Hepatocyte (in vitro differentiated cells): Measurements from ENCODE around the gene WFDC9. TPM values are rescaled to one million over a fixed set of nuclear protein-coding genes. Genes with fewer than 3 reads are reported as not detected.
"Not testable (repeated sequence)": the region's sequence is repeated elsewhere in the genome, so short reads cannot be mapped to it uniquely, and the experiment has no call there.

Experiments
- DNase-seq: peaks from one replicate; pipeline ENCODE4 v3.0.0-alpha.2; 2016; ENCODE audit warnings: low spot score
- H2AFZ ChIP-seq: fragments of 200-600 bp; sonication (generic); 2 replicates; pipeline ENCODE4 v1.6.0; 2016; ENCODE audit warnings: antibody characterized with exemption, mild to moderate bottlenecking
- H3K27ac ChIP-seq: fragments of 200-600 bp; sonication (generic); 2 replicates; pipeline ENCODE4 v1.5.1; 2016; ENCODE audit warnings: mild to moderate bottlenecking
- H3K27me3 ChIP-seq: fragments of 200-600 bp; sonication (generic); 2 replicates; pipeline ENCODE4 v1.6.1; 2016
- H3K36me3 ChIP-seq: fragments of 200-600 bp; sonication (generic); replicated peaks from 2 replicates; pipeline ENCODE4 v1.5.1; 2016; ENCODE audit warnings: low read depth; ENCODE audit not compliant: insufficient read depth
- H3K4me1 ChIP-seq: fragments of 200-600 bp; sonication (generic); 2 replicates; pipeline ENCODE4 v1.5.1; 2016; ENCODE audit warnings: mild to moderate bottlenecking, moderate library complexity; ENCODE audit not compliant: insufficient read depth
- H3K4me2 ChIP-seq: fragments of 200-600 bp; sonication (generic); 2 replicates; pipeline ENCODE4 v1.6.0; 2016
- H3K4me3 ChIP-seq: fragments of 200-600 bp; sonication (generic); 2 replicates; pipeline ENCODE4 v1.5.1; 2016; ENCODE audit warnings: mild to moderate bottlenecking
- H3K79me2 ChIP-seq: fragments of 200-600 bp; sonication (generic); 2 replicates; pipeline ENCODE4 v1.6.0; 2017; ENCODE audit warnings: mild to moderate bottlenecking
- H3K9me2 ChIP-seq: fragments of 200-600 bp; sonication (generic); replicated peaks from 2 replicates; pipeline ENCODE4 v1.6.0; 2017; ENCODE audit warnings: mild to moderate bottlenecking; ENCODE audit not compliant: insufficient read depth
- H3K9me3 ChIP-seq: fragments of 200-600 bp; sonication (generic); 2 replicates; pipeline ENCODE4 v1.5.1; 2016; ENCODE audit warnings: low read depth, mild to moderate bottlenecking
- H4K20me1 ChIP-seq: fragments of 200-600 bp; sonication (generic); 2 replicates; pipeline ENCODE4 v1.6.0; 2016; ENCODE audit warnings: mild to moderate bottlenecking; ENCODE audit not compliant: insufficient read depth, poor library complexity, severe bottlenecking
- CTCF ChIP-seq: fragments of 200-600 bp; sonication (generic); IDR thresholded peaks from 2 replicates; pipeline ENCODE4 v1.5.1; 2016; ENCODE audit warnings: antibody characterized with exemption, mild to moderate bottlenecking; ENCODE audit not compliant: poor library complexity
- EZH2 ChIP-seq: fragments of 200-600 bp; sonication (generic); IDR thresholded peaks from 2 replicates; pipeline ENCODE4 v1.6.1; 2016; ENCODE audit warnings: antibody characterized with exemption, mild to moderate bottlenecking, borderline replicate concordance
- EZH2phosphoT487 ChIP-seq: fragments of 200-600 bp; sonication (generic); IDR thresholded peaks from one replicate; pipeline ENCODE4 v1.6.1; 2018; ENCODE audit warnings: antibody characterized with exemption, mild to moderate bottlenecking, low read depth, moderate library complexity; ENCODE audit not compliant: unreplicated experiment, severe bottlenecking
- WGBS: methylation state at CpG from one replicate; pipeline ENCODE4 v1.1.6; 2016; ENCODE audit warnings: low lambda C conversion rate; ENCODE audit errors: missing lambda C conversion rate; 5-methylcytosine and 5-hydroxymethylcytosine counted together
- polyA plus RNA-seq: library from polyadenylated mRNA; unstranded; fragments of >200 nt; fragmentation: Nextera tagmentation; extraction: Ambion mirVana; gene quantifications from 2 replicates; pipeline ENCODE4 v1.2.1, GENCODE V29; 2016
- total RNA-seq: library from RNA; depleted of rRNA; stranded (reverse); fragments of >200 nt; gene quantifications from 2 replicates; pipeline ENCODE4 v1.2.3, GENCODE V29; 2014

The WFDC9 gene
- total and polyA plus RNA-seq, 2 experiments from 2014 or later = not detected

GRCh38 chr20:45592574-45593189 lies 38.4 kb downstream of the WFDC9 start:
- Histone ChIP-seq H2AFZ (no peak overlapping the region), H3K27me3 (no peaks in the 10 kb centered on the region), H3K9me3 (no peaks in the 10 kb centered on the region), H3K4me2 (no peak overlapping the region), H3K9me2 (no peaks in the 10 kb centered on the region), H3K27ac (no peak overlapping the region), H3K4me3 (no peak overlapping the region), H3K4me1 (no peaks in the 10 kb centered on the region), H3K36me3 (no peaks in the 10 kb centered on the region), H4K20me1 (no peaks in the 10 kb centered on the region), H3K79me2 (no peaks in the 10 kb centered on the region)
- peak; percentile 61 for DNase-seq
- WGBS = 65% methylated on average over 5 of the region's 5 CpGs
- TF ChIP-seq EZH2 (no peak), CTCF (peak; percentile 60), EZH2phosphoT487 (no peak)

- Histone ChIP-seq H3K4me1 (no peaks in the 10 kb centered on the region), H2AFZ (no peak overlapping the region), H3K9me3 (no peaks in the 10 kb centered on the region), H4K20me1 (no peaks in the 10 kb centered on the region), H3K4me2 (no peak overlapping the region), H3K36me3 (no peaks in the 10 kb centered on the region), H3K9me2 (no peaks in the 10 kb centered on the region), H3K27me3 (no peaks in the 10 kb centered on the region), H3K4me3 (no peak overlapping the region), H3K79me2 (no peaks in the 10 kb centered on the region), H3K27ac (no peak overlapping the region)
- WGBS = 43% methylated on average over 1 of the region's 1 CpG
- no peak for TF ChIP-seq EZH2
- no peak for TF ChIP-seq EZH2phosphoT487
- TF ChIP-seq CTCF = no peak
- DNase-seq = no peak
These were observed 41.4 kb downstream of the WFDC9 start for GRCh38 chr20:45589725-45590124.

- Histone ChIP-seq H3K4me2 (no peak overlapping the region), H3K36me3 (no peaks in the 10 kb centered on the region), H2AFZ (no peak overlapping the region), H3K79me2 (no peaks in the 10 kb centered on the region), H3K4me1 (no peaks in the 10 kb centered on the region), H3K4me3 (no peak overlapping the region), H3K27ac (no peak overlapping the region), H3K9me2 (no peaks in the 10 kb centered on the region), H3K27me3 (no peaks in the 10 kb centered on the region), H3K9me3 (no peaks in the 10 kb centered on the region), H4K20me1 (no peaks in the 10 kb centered on the region)
- WGBS = 80% methylated on average over 2 of the region's 2 CpGs
- TF ChIP-seq EZH2phosphoT487 = no peak
- no peak for TF ChIP-seq EZH2
- DNase-seq = no peak
These were observed 42.3 kb downstream of the WFDC9 start for GRCh38 chr20:45588800-45589199.

- not testable (repeated sequence) for H2AFZ ChIP-seq, H3K79me2 ChIP-seq, H3K4me3 ChIP-seq, H3K9me2 ChIP-seq, H3K4me1 ChIP-seq, H4K20me1 ChIP-seq, DNase-seq, H3K9me3 ChIP-seq, H3K27me3 ChIP-seq, H3K36me3 ChIP-seq, H3K4me2 ChIP-seq, H3K27ac ChIP-seq
- WGBS = 90% methylated on average over 5 of the region's 5 CpGs
These were observed 45.1 kb downstream of the WFDC9 start for GRCh38 chr20:45585986-45586385.

- not testable (repeated sequence) for H2AFZ ChIP-seq, DNase-seq, H3K4me3 ChIP-seq, H3K36me3 ChIP-seq, H4K20me1 ChIP-seq, H3K9me2 ChIP-seq, H3K27me3 ChIP-seq, H3K4me2 ChIP-seq, H3K9me3 ChIP-seq, H3K27ac ChIP-seq, H3K79me2 ChIP-seq, H3K4me1 ChIP-seq
- WGBS = 78% methylated on average over 5 of the region's 5 CpGs
These were observed 46.8 kb downstream of the WFDC9 start for GRCh38 chr20:45584294-45584693.
